Stimulated activated CD8-positive, alpha-beta memory T cell treated with anti-CD3 and anti-CD28 coated beads, Interleukin-15, amount 100 ng/mL, for 48 hours (primary cell): ENCODE measurements around the gene THBS1.
A peak's percentile ranks its signal among the peaks of the same experiment; 100 is the strongest.

Experiments
- DNase-seq, 2 donors: peaks; one replicate each; pipeline ENCODE4 v3.0.0-alpha.2; 2020; ENCODE audit warnings: low read depth in 2 of 2

The THBS1 gene

GRCh38 chr15:39573844-39574243, 7.0 kb upstream of the THBS1 start:
- DNase-seq = no peak

DNA sequence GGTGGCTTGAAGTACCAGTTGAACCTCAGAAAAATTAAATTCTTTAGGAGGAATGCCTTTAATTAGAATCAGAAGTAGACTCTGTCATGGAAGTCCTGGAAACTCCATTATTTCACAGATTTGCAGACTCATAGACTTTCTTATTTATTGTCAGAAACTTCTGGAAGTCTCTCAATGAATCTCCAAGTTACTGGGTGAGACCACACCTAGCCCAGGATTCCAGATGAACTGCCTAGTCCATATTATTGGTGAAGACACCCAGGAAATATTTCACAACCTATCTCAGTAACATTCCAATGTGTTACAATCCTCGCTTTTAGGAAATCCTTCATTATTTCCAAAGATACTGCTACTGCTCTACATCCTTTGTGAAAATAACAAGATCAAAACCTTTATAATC, 6.5 kb upstream of the THBS1 start:
- DNase-seq = no peak

GRCh38 chr15:39575180-39575579, 5.7 kb upstream of the THBS1 start:
- no peak for DNase-seq

- no peak for DNase-seq
Observed at GRCh38 chr15:39578851-39579486, 1.9 kb upstream of the THBS1 start.

DNA sequence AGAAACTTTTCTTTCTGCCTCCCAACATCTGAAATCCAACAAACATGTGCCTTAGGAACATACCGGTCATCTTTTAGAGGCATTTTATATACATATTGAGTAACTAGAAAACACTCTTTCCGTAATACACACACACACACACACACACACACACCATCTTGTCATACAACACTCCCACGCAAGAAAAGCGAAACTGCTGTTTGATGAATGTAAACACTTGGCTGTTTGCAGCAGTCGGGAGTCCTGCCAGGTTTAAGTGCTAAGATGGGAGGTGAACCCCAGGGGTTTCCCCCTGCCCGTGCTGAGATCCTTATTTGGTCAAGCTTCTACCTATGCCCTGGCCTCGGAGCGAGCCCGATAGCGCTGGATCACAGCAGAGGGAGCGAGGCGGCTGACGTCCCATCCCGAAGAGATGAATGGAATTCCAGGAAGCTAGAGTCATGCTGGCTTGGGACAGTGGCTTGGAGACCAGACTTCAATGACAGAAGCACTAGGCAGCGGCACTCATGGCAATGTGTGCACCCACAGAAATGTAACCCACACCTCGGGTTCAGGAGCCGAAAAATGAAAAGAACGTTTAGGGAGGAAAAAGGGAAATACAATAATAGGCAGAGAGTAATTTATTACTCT, 1.3 kb upstream of the THBS1 start:
- no peak for DNase-seq

DNA sequence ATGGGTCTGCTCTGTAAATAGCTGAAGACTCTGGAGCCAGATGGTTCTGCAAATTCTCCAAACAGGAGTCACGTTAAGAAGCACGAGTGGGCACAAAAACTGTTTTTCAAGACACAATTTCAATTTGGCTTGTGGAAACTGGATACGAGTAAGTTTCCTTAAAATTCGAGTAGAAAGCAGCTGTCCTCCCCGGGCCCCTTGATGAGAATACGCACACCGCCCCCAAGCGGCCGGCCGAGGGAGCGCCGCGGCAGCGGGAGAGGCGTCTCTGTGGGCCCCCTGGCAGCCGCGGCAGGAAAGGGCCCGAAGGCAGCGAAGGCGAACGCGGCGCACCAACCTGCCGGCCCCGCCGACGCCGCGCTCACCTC, 778 bp upstream of the THBS1 start:
- DNase-seq = peak; percentile 78 to 79

- DNase-seq = no peak
Observed at GRCh38 chr15:39581242-39581792, 438 bp downstream of the THBS1 start.

DNA sequence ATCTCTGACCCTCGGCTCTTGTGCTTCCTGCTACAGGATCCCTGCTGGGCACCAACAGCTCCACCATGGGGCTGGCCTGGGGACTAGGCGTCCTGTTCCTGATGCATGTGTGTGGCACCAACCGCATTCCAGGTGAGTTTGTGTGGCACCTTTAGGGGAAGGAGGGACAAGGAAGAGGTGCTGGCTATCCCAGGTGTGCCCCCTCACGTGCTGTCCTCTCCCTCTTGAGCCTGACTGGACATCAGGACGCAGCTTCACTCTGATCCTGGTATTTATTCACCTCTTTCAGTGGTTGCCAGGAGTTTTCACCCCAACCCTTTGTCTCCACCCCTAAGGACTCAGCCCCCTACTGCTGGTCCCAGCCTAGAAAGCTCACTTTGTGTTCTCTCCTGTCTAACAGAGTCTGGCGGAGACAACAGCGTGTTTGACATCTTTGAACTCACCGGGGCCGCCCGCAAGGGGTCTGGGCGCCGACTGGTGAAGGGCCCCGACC, 960 bp downstream of the THBS1 start:
- DNase-seq = no peak

DNA sequence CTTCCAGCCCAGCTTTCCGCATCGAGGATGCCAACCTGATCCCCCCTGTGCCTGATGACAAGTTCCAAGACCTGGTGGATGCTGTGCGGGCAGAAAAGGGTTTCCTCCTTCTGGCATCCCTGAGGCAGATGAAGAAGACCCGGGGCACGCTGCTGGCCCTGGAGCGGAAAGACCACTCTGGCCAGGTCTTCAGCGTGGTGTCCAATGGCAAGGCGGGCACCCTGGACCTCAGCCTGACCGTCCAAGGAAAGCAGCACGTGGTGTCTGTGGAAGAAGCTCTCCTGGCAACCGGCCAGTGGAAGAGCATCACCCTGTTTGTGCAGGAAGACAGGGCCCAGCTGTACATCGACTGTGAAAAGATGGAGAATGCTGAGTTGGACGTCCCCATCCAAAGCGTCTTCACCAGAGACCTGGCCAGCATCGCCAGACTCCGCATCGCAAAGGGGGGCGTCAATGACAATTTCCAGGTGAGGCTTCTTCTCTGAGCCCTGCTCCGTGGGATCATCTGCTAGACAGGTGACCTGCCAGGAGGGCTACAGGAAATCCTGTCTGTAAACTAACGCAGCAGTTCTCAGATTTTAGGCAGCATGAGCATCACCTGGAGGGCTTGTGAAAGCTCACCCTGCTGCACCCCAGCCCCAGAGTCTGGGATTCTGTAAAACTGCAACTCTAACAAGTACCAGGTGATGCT, 1.6 kb downstream of the THBS1 start:
- no peak for DNase-seq

DNA sequence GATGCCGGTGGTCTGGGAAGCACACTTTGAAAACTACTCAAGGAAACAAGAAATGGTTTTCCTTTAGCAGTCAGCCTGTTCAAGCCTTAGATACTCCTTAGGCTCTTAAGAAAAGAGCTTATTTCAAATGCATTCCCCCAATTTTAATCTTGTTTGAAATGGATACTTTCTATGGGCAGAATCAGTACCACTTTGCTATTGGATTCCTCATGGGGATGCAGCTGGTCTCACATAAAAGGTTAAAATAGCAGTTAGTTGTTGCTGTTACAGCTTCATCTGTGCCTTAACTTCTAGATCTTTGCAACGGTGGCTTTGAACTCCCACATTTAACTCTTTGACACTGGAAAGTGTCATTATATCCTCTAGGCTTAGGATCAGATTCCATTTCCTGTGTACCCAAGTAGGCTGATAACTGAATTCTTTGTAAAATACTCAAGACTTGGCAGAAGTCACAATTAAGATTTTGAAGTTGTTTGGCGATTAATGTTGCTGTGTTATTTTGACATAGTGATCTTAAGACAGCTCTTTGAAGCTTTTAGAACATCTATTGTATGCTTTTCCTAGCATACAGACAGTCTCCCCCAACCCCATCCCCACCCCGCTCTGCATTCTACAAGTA, 2.2 kb downstream of the THBS1 start:
- DNase-seq = no peak

DNA sequence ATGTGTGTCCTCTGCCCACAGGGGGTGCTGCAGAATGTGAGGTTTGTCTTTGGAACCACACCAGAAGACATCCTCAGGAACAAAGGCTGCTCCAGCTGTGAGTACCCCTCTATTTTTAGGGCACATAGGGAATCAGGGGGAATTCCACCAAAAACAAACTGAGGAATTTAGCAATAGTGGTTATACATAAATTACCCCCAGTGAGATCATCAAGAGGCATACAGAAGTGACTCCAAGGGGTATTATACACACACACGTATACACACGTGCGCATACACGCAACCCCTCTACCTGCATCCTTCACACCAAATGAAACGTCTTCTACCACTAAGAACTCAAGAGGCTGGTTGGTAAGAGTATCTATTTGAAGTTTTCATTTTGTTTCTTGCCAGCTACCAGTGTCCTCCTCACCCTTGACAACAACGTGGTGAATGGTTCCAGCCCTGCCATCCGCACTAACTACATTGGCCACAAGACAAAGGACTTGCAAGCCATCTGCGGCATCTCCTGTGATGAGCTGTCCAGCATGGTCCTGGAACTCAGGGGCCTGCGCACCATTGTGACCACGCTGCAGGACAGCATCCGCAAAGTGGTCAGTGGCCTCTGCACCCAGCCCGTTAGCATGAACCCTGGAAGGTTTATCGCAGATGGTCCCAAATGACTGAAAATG, 2.9 kb downstream of the THBS1 start:
- DNase-seq = no peak

- DNase-seq = no peak
Observed at GRCh38 chr15:39584266-39584659, 3.4 kb downstream of the THBS1 start.

GRCh38 chr15:39584662-39585388, 3.9 kb downstream of the THBS1 start:
- DNase-seq = no peak

DNA sequence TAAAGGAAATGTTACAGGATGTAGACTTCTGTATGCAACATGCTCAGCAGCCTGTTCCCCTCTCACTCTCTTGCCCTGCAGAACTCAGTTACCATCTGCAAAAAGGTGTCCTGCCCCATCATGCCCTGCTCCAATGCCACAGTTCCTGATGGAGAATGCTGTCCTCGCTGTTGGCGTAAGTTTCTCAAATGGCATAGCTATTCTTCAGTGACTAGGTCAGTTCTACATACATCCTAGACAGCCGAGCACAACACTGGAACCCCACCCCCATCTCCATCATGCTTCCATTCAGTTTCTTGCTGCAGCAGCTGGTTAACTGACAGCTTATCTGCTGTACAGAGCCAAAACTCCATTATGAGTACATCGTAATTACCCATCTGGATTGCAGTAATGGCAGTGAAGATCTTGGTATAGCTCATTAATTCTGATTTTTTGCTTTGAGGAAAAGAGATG, 4.5 kb downstream of the THBS1 start:
- no peak for DNase-seq

DNA sequence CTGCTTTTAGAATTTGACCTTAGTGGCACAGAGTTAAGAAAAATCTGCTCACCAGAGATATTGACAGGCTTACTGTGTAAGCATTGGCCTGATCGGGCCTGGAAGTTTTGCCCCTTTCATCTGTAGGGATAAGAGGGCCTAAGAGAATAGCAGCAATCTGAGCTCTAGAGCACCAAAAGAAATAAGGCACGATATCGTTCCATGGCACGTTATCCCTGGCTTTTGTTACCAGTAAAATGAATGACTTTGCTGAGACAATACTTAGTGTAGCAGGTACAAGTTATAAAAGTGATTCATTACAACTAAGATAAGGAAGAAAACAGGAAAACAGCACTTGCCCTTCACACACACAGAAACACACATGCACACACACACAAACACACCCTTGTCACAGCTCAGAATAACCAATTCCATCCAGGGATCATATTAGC, 5.0 kb downstream of the THBS1 start:
- DNase-seq = no peak

- no peak for DNase-seq
Observed at GRCh38 chr15:39586387-39587095, 5.7 kb downstream of the THBS1 start.

DNA sequence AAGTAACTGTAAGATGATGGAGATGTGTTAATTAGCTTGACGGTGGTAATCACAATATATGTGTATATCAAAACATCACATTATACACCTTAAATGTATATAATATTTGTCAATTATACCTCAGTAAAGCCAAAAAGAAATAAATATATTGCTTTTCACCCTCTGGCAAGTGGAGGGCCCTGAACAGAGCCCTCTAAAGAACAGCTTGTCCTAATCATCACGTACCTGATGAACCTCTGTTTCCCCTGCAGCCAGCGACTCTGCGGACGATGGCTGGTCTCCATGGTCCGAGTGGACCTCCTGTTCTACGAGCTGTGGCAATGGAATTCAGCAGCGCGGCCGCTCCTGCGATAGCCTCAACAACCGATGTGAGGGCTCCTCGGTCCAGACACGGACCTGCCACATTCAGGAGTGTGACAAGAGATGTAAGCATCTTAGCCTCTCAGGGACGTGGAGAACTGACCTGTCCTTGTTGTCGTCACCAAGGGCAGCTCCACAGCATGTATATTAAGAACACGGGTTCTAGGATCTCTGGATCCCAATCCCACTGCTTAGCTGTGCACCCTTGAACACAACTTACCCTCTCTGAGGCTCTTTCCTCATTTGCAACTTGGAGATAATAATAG, 6.3 kb downstream of the THBS1 start:
- no peak for DNase-seq

DNA sequence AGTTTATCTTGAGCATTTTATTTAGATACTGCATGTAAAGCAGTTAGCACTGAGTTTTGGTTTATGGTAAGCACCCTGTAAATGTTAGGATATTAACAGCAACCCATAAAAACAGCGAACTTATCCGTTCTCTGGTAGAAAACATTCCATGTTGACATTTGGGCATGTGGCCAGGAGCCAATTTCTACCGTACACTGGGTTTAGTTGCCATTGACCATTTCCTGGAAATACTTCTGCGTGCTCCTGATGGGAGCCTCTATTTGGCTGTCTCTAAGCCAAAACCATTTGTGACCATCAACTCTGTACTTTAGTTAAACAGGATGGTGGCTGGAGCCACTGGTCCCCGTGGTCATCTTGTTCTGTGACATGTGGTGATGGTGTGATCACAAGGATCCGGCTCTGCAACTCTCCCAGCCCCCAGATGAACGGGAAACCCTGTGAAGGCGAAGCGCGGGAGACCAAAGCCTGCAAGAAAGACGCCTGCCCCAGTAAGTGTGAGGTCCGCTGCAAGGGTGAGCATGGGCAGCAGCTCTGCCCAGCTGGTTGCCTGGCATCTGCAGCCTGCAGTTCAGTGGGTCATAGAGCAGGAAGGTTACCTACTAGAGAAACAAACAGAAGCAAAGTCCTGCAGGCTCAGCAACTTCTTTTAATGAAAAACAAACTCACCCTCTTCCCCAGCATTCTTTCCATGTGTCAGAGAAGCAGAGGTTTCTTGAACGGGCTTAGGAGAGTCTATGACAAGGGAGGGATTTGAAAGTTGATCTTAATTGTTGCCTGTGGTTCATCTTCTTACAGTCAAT, 7.1 kb downstream of the THBS1 start:
- DNase-seq = no peak

GRCh38 chr15:39588531-39589192, 7.8 kb downstream of the THBS1 start:
- DNase-seq = no peak
